ENCODE data around the gene MACROD2.

GRCh38 chr20:15227102-15227501 lies 1231.8 kb downstream of the MACROD2 start:
- TF ChIP-seq POLR2A (IDR thresholded peaks at IDR 0.05) (no peak), CTCF (IDR thresholded peaks at IDR 0.05) (no peak), EP300 (IDR thresholded peaks at IDR 0.05) (no peak), POLR2AphosphoS5 (IDR thresholded peaks at IDR 0.05) (no peak)
